Thyroid gland (tissue), 4 donors: Measurements from ENCODE around the gene GOLGA1.

Experiments
- CTCF ChIP-seq, 6 experiments: fragments of 200-600 bp in 3 of 6; fragments of 450-650 bp in 3 of 6; sonication (generic) in 3 of 6; IDR thresholded peaks; one replicate each; pipeline ENCODE4 v1.5.1; 2016 to 2019; ENCODE audit warnings: antibody characterized with exemption in 6 of 6, mild to moderate bottlenecking in 2 of 6, inconsistent platforms in 1 of 6, moderate library complexity in 1 of 6
- POLR2A ChIP-seq, 2 donors: fragments of 450-650 bp; IDR thresholded peaks; one replicate each; pipeline ENCODE4 v1.6.1; 2017; ENCODE audit warnings: antibody characterized with exemption in 2 of 2, mild to moderate bottlenecking in 2 of 2, moderate library complexity in 1 of 2

- TF ChIP-seq CTCF (IDR thresholded peaks at IDR 0.05): no peak
- TF ChIP-seq POLR2A (IDR thresholded peaks at IDR 0.05): no peak
Observed at GRCh38 chr9:124880501-124880900, 60.4 kb downstream of the GOLGA1 start.
